Kidney epithelial cell (primary cell): ENCODE results near the gene ABCA7. TPM values are rescaled to one million over a fixed set of nuclear protein-coding genes. Genes with fewer than 3 reads are reported as not detected.

Source experiments
- DNase-seq: peaks from one replicate; pipeline ENCODE4 v3.0.0-alpha.2; 2010; ENCODE audit warnings: low read depth
- H3K27me3 ChIP-seq: 2 replicates; pipeline ENCODE4 v1.6.0; 2011; ENCODE audit warnings: low read length; ENCODE audit not compliant: control insufficient read depth, insufficient read depth
- H3K36me3 ChIP-seq: 2 replicates; pipeline ENCODE4 v1.5.1; 2011; ENCODE audit warnings: low read length; ENCODE audit not compliant: control insufficient read depth, insufficient read depth
- H3K4me3 ChIP-seq: 2 replicates; pipeline ENCODE4 v1.5.1; 2011; ENCODE audit warnings: low read depth, mild to moderate bottlenecking, control low read depth, low read length
- CTCF ChIP-seq: IDR thresholded peaks from 2 replicates; pipeline ENCODE4 v1.5.1; 2011; ENCODE audit warnings: mild to moderate bottlenecking, moderate library complexity, low read length, control low read depth, inconsistent platforms; ENCODE audit not compliant: insufficient read depth, poor library complexity, severe bottlenecking
- total RNA-seq: library from RNA; depleted of rRNA; stranded (reverse); fragments of >200 nt; gene quantifications from 2 replicates; pipeline ENCODE4 v1.2.3, GENCODE V29; 2015

ABCA7 gene
- total RNA-seq, 1 donor from 2014 or later: 16.4 TPM

- TF ChIP-seq CTCF: no peak
- H3K27me3 ChIP-seq: peaks cover 45% of the 10 kb centered on the region
- no peak for DNase-seq
- H3K36me3 ChIP-seq: no peaks in the 10 kb centered on the region
- no peak overlapping the region for H3K4me3 ChIP-seq
These were observed 43.7 kb upstream of the ABCA7 start for GRCh38 chr19:996051-996838.

DNA sequence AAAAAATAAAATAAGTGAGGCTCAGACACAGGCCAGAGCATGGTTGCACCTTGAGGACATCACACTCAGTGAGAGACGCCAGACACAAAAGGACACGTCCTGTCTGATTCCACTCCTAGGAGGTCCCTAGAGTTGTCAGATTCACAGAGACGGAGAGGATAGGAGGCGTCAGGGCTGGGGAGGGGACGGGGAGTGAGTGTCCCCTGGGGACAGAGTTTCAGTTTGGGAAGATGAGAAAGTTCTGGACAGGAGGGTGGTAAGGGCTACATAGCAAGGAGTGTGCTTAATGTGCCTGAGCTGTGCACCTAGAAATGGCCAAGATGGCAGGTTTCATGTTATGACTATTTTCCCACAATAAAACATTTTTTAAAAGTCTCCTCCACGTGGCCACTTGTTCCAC is 41.8 kb upstream of the ABCA7 start:
- Histone ChIP-seq H3K4me3 (no peak overlapping the region), H3K27me3 (peaks cover 58% of the 10 kb centered on the region), H3K36me3 (no peaks in the 10 kb centered on the region)
- no peak for TF ChIP-seq CTCF
- no peak for DNase-seq

GRCh38 chr19:999379-999719 is 40.6 kb upstream of the ABCA7 start:
- Histone ChIP-seq H3K27me3 (peaks cover 67% of the 10 kb centered on the region), H3K36me3 (no peaks in the 10 kb centered on the region), H3K4me3 (no peak overlapping the region)
- TF ChIP-seq CTCF: no peak
- no peak for DNase-seq

- no peak for DNase-seq
- H3K36me3 ChIP-seq: no peaks in the 10 kb centered on the region
- peak; percentile 60 for TF ChIP-seq CTCF
- H3K27me3 ChIP-seq: peaks cover 71% of the 10 kb centered on the region
- H3K4me3 ChIP-seq: peak within 1 kb of the TSS; percentile 10
These were observed 39.8 kb upstream of the ABCA7 start, which contains the start of gene GRIN3B for GRCh38 chr19:1000095-1000494. TSS of gene GRIN3B (plus strand) at chr19:1000419. CDS start at chr19:1000438, 19 bp downstream.

- no peak for DNase-seq
- Histone ChIP-seq H3K36me3 (no peaks in the 10 kb centered on the region), H3K27me3 (peaks cover 67% of the 10 kb centered on the region), H3K4me3 (peak overlapping the region; percentile 10)
- TF ChIP-seq CTCF: no peak
These were observed 39.0 kb upstream of the ABCA7 start for GRCh38 chr19:1000591-1001537.
